ENCODE results near the gene PAM. TPM values are rescaled to one million over a fixed set of nuclear protein-coding genes. Genes with fewer than 3 reads are reported as not detected.

The PAM gene
- total and polyA plus RNA-seq, 7 experiments from 2014 or later = 10.3 to 36.6 (median 13.6) TPM

DNA sequence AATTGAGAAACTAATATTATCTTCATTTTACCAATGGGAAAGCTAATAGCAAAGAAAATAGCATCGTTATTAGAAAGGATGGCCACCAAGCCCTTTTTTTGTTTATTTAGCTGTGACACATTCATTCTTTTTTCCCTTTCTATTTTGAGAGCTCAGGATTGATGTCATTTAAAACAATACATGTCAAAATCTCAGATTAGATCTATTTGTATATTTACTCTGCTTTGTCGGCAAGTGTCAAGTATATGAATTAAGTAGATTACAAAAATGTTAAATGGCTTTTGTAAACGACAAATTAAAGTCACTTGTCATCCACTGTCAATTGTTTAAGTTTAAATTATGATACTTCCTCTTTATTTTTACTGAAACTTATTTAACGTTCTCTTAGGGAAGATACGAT, 118.9 kb downstream of the PAM start:
- POLR2A ChIA-PET = no interaction called here
- peaks cover 0 to 1% (median 0%) of the 10 kb centered on the region in 11 donors for H3K9me3 Mint-ChIP-seq
- intact Hi-C loops (cut with micrococcal nuclease) = no loop called here

DNA sequence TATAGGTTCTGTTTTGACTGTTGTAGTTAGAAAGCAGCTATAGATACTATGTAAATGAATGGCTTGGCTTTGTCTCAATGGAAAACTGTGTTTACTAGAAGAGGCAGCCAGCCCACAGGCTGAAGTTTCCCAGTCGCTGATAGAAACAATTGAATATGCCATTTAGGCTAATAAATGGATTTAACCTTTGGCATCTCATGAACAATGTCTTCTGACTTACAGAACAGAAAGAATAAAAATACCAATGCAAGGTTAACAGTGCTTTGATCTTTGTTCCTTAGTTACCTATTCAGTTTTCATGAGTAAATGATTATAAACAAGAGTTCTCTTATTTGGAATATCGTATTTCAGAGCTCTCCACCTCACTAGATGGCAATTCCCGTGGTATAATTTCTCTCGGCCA, 120.6 kb downstream of the PAM start:
- H3K27me3 ChIP-seq (ENCODE audit: control insufficient read depth in 2 of 2, insufficient read depth in 2 of 2, low read length in 2 of 2) = no peaks in the 10 kb centered on the region
- H3K4me3 ChIP-seq (ENCODE audit: low read length) = no peak overlapping the region
- Mint-ChIP-seq H3K36me3 (peaks cover 0 to 31% (median 11%) of the 10 kb centered on the region in 5 donors), H3K4me1 (no peaks in the 10 kb centered on the region), H3K4me3 (no peak overlapping the region), H3K27me3 (no peaks in the 10 kb centered on the region), H3K9me3 (no peaks in the 10 kb centered on the region), H3K27ac (no peak overlapping the region)
- CTCF ChIA-PET = no interaction called here
- DNase-seq (no peak), ATAC-seq (no peak)
- H3K9me3 ChIP-seq (ENCODE audit: control insufficient read depth in 2 of 3, low read length in 3 of 3) = no peaks in the 10 kb centered on the region
- H3K4me1 ChIP-seq (ENCODE audit: control insufficient read depth in 2 of 2, insufficient read depth in 2 of 2, low read length in 2 of 2) = no peaks in the 10 kb centered on the region
- no peak overlapping the region for H3K27ac ChIP-seq (ENCODE audit: low read depth, low read length)
- POLR2A ChIA-PET = no interaction called here
- H3K36me3 ChIP-seq (ENCODE audit: control insufficient read depth in 2 of 3, insufficient read depth in 3 of 3, low read length in 3 of 3) = no peaks in the 10 kb centered on the region
- intact Hi-C loops (cut with micrococcal nuclease) = no loop called here

More for the DNA sequence above, 118.9 kb downstream of the PAM start:
- H3K27me3 Mint-ChIP-seq = no peaks in the 10 kb centered on the region
- H3K4me1 ChIP-seq (ENCODE audit: control insufficient read depth in 2 of 2, insufficient read depth in 2 of 2, low read length in 2 of 2) = no peaks in the 10 kb centered on the region
- ATAC-seq = no peak
- no peak overlapping the region for H3K27ac Mint-ChIP-seq
- no peak overlapping the region for H3K4me3 ChIP-seq (ENCODE audit: low read length)
- H3K36me3 ChIP-seq (ENCODE audit: control insufficient read depth in 2 of 3, insufficient read depth in 3 of 3, low read length in 3 of 3) = no peaks in the 10 kb centered on the region
- no peak for DNase-seq
- no peaks in the 10 kb centered on the region for H3K27me3 ChIP-seq (ENCODE audit: control insufficient read depth in 2 of 2, insufficient read depth in 2 of 2, low read length in 2 of 2)
- CTCF ChIA-PET = no interaction called here
- H3K4me3 Mint-ChIP-seq = no peak overlapping the region
- no peaks in the 10 kb centered on the region for H3K9me3 ChIP-seq (ENCODE audit: control insufficient read depth in 2 of 3, low read length in 3 of 3)
- H3K27ac ChIP-seq (ENCODE audit: low read depth, low read length) = no peak overlapping the region
- H3K36me3 Mint-ChIP-seq = peaks cover 6 to 41% (median 23%) of the 10 kb centered on the region in 5 donors
- H3K4me1 Mint-ChIP-seq = peaks cover 0 to 2% (median 0%) of the 10 kb centered on the region in 7 donors

DNA sequence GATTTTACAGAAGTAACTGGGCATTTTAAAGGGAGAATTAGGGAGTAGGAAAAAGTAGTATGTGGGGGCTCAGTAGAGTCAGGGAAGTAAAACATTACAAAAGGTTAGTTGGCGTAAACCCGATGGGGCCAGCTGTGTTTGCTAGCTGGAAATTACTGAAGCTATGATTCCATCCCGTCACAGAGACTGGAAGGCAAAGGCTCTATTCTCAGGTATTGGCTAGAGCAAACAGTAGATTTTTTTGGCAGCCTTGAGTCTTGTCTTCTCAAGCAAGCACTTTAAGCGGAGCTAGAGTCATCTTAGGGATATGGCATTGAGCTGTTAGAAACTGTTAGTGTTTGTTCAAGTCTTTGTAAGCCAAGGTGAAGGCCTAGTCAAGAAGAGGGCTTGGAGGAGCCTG, 121.5 kb downstream of the PAM start:
- no peaks in the 10 kb centered on the region for H3K9me3 Mint-ChIP-seq
- ChIA-PET POLR2A (no interaction called here), CTCF (interaction anchor here (0.6 kb wide), 1 partner anchor 72 kb away, joined by 3 read pairs; no protein-coding TSS in a partner anchor)
- Histone ChIP-seq H3K9me3 (ENCODE audit: control insufficient read depth in 2 of 3, low read length in 3 of 3) (no peaks in the 10 kb centered on the region), H3K27me3 (ENCODE audit: control insufficient read depth in 2 of 2, insufficient read depth in 2 of 2, low read length in 2 of 2) (no peaks in the 10 kb centered on the region), H3K36me3 (ENCODE audit: control insufficient read depth in 2 of 3, insufficient read depth in 3 of 3, low read length in 3 of 3) (no peaks in the 10 kb centered on the region), H3K27ac (ENCODE audit: low read depth, low read length) (no peak overlapping the region), H3K4me3 (ENCODE audit: low read length) (no peak overlapping the region), H3K4me1 (ENCODE audit: control insufficient read depth in 2 of 2, insufficient read depth in 2 of 2, low read length in 2 of 2) (no peaks in the 10 kb centered on the region)
- DNase-seq = no peak
- H3K4me1 Mint-ChIP-seq = no peaks in the 10 kb centered on the region
- no peak for ATAC-seq
- intact Hi-C loops (cut with micrococcal nuclease) = no loop called here
- no peak overlapping the region for H3K27ac Mint-ChIP-seq
- no peaks in the 10 kb centered on the region for H3K27me3 Mint-ChIP-seq
- peaks cover 0 to 29% (median 9%) of the 10 kb centered on the region in 5 donors for H3K36me3 Mint-ChIP-seq
- H3K4me3 Mint-ChIP-seq = no peak overlapping the region

DNA sequence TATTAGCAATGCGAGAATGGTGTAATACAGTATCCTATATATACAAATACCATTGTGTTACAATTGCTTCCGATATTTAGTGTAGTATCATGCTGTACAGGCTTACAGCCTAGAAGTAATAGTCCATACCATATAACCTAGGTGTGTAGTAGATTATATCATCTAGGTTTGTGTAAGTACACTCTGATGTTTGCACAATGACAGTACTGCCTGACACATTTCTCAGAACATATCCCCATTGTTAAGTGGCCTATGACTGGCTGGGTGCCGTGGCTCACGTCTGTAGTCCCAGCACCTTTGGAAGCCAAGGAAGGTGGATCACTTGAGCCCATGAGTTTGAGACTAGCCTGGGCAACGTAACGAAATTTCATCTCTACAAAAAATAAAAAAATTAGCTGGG, 124.6 kb downstream of the PAM start:
- POLR2A ChIA-PET = no interaction called here

DNA sequence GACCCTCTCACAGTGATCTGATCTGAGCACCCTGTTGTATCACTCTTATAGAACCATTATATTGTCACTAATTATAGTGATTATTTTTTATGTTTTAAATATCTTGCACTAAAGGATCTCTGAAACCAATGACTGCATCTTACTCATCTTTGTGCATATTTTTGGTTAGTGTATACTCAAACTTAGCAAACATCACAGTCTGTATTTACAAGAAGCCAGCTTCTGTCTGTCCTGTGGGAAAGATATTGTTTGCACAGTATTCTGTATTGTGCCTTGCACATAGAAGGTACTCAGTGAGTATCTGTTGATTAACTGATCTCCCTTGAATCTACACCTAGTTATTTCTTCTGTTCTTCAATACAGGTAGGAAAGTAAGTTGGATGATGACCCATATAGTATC, 131.5 kb downstream of the PAM start:
- Histone ChIP-seq H3K27ac (ENCODE audit: low read depth, low read length) (no peak overlapping the region), H3K4me3 (ENCODE audit: low read length) (no peak overlapping the region), H3K9me3 (ENCODE audit: control insufficient read depth in 2 of 3, low read length in 3 of 3) (no peaks in the 10 kb centered on the region), H3K27me3 (ENCODE audit: control insufficient read depth in 2 of 2, insufficient read depth in 2 of 2, low read length in 2 of 2) (no peaks in the 10 kb centered on the region), H3K36me3 (ENCODE audit: control insufficient read depth in 2 of 3, insufficient read depth in 3 of 3, low read length in 3 of 3) (no peaks in the 10 kb centered on the region), H3K4me1 (ENCODE audit: control insufficient read depth in 2 of 2, insufficient read depth in 2 of 2, low read length in 2 of 2) (peaks cover 0 to 14% of the 10 kb centered on the region in 2 donors)
- no peak for ATAC-seq
- peaks cover 0 to 3% (median 0%) of the 10 kb centered on the region in 11 donors for H3K9me3 Mint-ChIP-seq
- peaks cover 0 to 5% (median 3%) of the 10 kb centered on the region in 5 donors for H3K36me3 Mint-ChIP-seq
- H3K4me1 Mint-ChIP-seq = peaks cover 0 to 16% (median 0%) of the 10 kb centered on the region in 7 donors
- H3K4me3 Mint-ChIP-seq = no peak overlapping the region
- ChIA-PET CTCF (no interaction called here), POLR2A (no interaction called here)
- no peak for DNase-seq
- no peaks in the 10 kb centered on the region for H3K27me3 Mint-ChIP-seq
- intact Hi-C loops (cut with micrococcal nuclease) = no loop called here
- H3K27ac Mint-ChIP-seq = no peak overlapping the region

More for the DNA sequence above, 124.6 kb downstream of the PAM start:
- H3K4me3 ChIP-seq (ENCODE audit: low read length) = no peak overlapping the region
- intact Hi-C loops (cut with micrococcal nuclease) = no loop called here
- peaks cover 0 to 15% (median 7%) of the 10 kb centered on the region in 5 donors for H3K36me3 Mint-ChIP-seq
- no peaks in the 10 kb centered on the region for H3K4me1 ChIP-seq (ENCODE audit: control insufficient read depth in 2 of 2, insufficient read depth in 2 of 2, low read length in 2 of 2)
- no peaks in the 10 kb centered on the region for H3K27me3 Mint-ChIP-seq
- no peak overlapping the region for H3K27ac ChIP-seq (ENCODE audit: low read depth, low read length)
- H3K9me3 Mint-ChIP-seq = peaks cover 0 to 3% (median 0%) of the 10 kb centered on the region in 11 donors
- no peak overlapping the region for H3K27ac Mint-ChIP-seq
- no peaks in the 10 kb centered on the region for H3K9me3 ChIP-seq (ENCODE audit: control insufficient read depth in 2 of 3, low read length in 3 of 3)
- H3K4me1 Mint-ChIP-seq = no peaks in the 10 kb centered on the region
- CTCF ChIA-PET = no interaction called here
- H3K4me3 Mint-ChIP-seq = no peak overlapping the region
- DNase-seq = no peak
- ATAC-seq = no peak
- H3K27me3 ChIP-seq (ENCODE audit: control insufficient read depth in 2 of 2, insufficient read depth in 2 of 2, low read length in 2 of 2) = no peaks in the 10 kb centered on the region
- no peaks in the 10 kb centered on the region for H3K36me3 ChIP-seq (ENCODE audit: control insufficient read depth in 2 of 3, insufficient read depth in 3 of 3, low read length in 3 of 3)

DNA sequence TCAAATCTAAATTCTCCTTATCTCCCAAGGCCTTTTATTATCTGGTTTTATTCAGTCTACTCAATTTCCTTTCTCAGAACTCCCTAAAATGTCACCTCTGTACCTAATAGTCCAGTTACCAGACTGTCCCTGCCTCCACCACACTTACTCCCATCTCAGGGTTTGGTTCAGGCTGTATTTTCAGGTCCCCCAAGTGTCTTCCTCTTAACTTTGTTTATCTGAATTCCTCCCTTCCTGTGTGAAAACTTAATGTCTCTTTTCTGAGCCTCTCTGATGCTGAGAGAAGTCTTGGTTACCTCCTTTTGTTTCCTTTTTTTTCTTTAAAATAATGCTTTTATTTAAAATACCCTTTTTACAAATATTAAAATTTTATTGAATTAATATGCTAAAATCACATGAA, 133.4 kb downstream of the PAM start:
- Mint-ChIP-seq H3K27me3 (no peaks in the 10 kb centered on the region), H3K36me3 (peaks cover 0 to 5% (median 0%) of the 10 kb centered on the region in 5 donors), H3K4me1 (peaks cover 0 to 16% (median 0%) of the 10 kb centered on the region in 7 donors), H3K27ac (peak overlapping the region in 1 of 9 donors; percentile 60), H3K4me3 (peak overlapping the region in 2 of 10 donors; percentile 31 to 42), H3K9me3 (peaks cover 0 to 1% (median 0%) of the 10 kb centered on the region in 11 donors)
- Histone ChIP-seq H3K4me1 (ENCODE audit: control insufficient read depth in 2 of 2, insufficient read depth in 2 of 2, low read length in 2 of 2) (peaks cover 0 to 14% of the 10 kb centered on the region in 2 donors), H3K9me3 (ENCODE audit: control insufficient read depth in 2 of 3, low read length in 3 of 3) (no peaks in the 10 kb centered on the region), H3K27me3 (ENCODE audit: control insufficient read depth in 2 of 2, insufficient read depth in 2 of 2, low read length in 2 of 2) (no peaks in the 10 kb centered on the region), H3K4me3 (ENCODE audit: low read length) (no peak overlapping the region), H3K36me3 (ENCODE audit: control insufficient read depth in 2 of 3, insufficient read depth in 3 of 3, low read length in 3 of 3) (no peaks in the 10 kb centered on the region), H3K27ac (ENCODE audit: low read depth, low read length) (no peak overlapping the region)
- POLR2A ChIA-PET = no interaction called here
- DNase-seq (no peak), ATAC-seq (no peak)
- CTCF ChIA-PET = no interaction called here
- intact Hi-C loops (cut with micrococcal nuclease) = no loop called here

DNA sequence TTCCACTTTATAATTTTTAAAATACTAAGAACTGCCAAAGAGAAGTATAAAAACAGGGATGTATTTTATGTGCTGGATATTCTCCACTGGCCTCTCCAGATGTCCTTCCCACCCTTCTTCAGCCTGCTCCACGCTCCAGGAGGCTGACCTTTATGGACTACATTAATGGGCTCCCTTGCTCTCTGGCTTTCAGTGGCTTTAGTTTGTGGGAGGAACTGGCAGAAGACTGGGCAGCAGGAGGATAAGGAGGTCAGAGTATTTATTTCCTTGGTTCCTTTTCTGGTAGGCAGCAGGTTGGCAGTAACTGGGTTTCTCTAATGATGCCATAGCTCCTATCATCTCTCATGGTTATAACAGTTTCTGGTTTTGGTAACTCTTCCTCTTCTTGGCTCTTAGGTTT, 133.9 kb downstream of the PAM start:
- Mint-ChIP-seq H3K36me3 (peaks cover 0 to 5% (median 0%) of the 10 kb centered on the region in 5 donors), H3K27me3 (no peaks in the 10 kb centered on the region), H3K27ac (no peak overlapping the region), H3K4me3 (no peak overlapping the region), H3K4me1 (peaks cover 0 to 16% (median 0%) of the 10 kb centered on the region in 7 donors), H3K9me3 (peaks cover 0 to 1% (median 0%) of the 10 kb centered on the region in 11 donors)
- no peaks in the 10 kb centered on the region for H3K27me3 ChIP-seq (ENCODE audit: control insufficient read depth in 2 of 2, insufficient read depth in 2 of 2, low read length in 2 of 2)
- no peak for ATAC-seq
- ChIA-PET CTCF (no interaction called here), POLR2A (no interaction called here)
- H3K36me3 ChIP-seq (ENCODE audit: control insufficient read depth in 2 of 3, insufficient read depth in 3 of 3, low read length in 3 of 3) = no peaks in the 10 kb centered on the region
- intact Hi-C loops (cut with micrococcal nuclease) = no loop called here
- no peaks in the 10 kb centered on the region for H3K9me3 ChIP-seq (ENCODE audit: control insufficient read depth in 2 of 3, low read length in 3 of 3)
- DNase-seq = no peak
- H3K4me3 ChIP-seq (ENCODE audit: low read length) = no peak overlapping the region
- peaks cover 0 to 14% of the 10 kb centered on the region in 2 donors for H3K4me1 ChIP-seq (ENCODE audit: control insufficient read depth in 2 of 2, insufficient read depth in 2 of 2, low read length in 2 of 2)
- no peak overlapping the region for H3K27ac ChIP-seq (ENCODE audit: low read depth, low read length)

Measured in naive thymus-derived CD4-positive, alpha-beta T cell (primary cell).